Neural cell (in vitro differentiated cells): ENCODE data around the gene TPPP3.
"Not testable (repeated sequence)": the region's sequence is repeated elsewhere in the genome, so short reads cannot be mapped to it uniquely, and the experiment has no call there.

ENCODE experiments used
- EZH2 ChIP-seq: fragments of 200-600, 300-800 bp; shearing (Covaris generic), sonication (generic); IDR thresholded peaks from 2 replicates; pipeline ENCODE4 v1.6.1; 2014; ENCODE audit warnings: antibody characterized with exemption, low read length, borderline replicate concordance, mild to moderate bottlenecking; ENCODE audit not compliant: insufficient read depth, poor library complexity, severe bottlenecking
- RAD21 ChIP-seq: fragments of 450-650 bp; conservative IDR thresholded peaks from 2 replicates; pipeline ENCODE4 v1.6.1; 2014; ENCODE audit warnings: antibody characterized with exemption, mild to moderate bottlenecking, moderate library complexity
- SMC3 ChIP-seq: fragments of 450-650 bp; conservative IDR thresholded peaks from 2 replicates; pipeline ENCODE4 v1.6.1; 2014; ENCODE audit warnings: antibody characterized with exemption, mild to moderate bottlenecking, moderate library complexity; ENCODE audit not compliant: poor library complexity
- TF ChIP-seq, protein P1 (sequence below): fragments of 450-650 bp; IDR thresholded peaks from 2 replicates; pipeline ENCODE4 v1.5.1; 2014; ENCODE audit warnings: antibody characterized with exemption, mild to moderate bottlenecking, moderate library complexity; ENCODE audit not compliant: poor library complexity, severe bottlenecking

DNA sequence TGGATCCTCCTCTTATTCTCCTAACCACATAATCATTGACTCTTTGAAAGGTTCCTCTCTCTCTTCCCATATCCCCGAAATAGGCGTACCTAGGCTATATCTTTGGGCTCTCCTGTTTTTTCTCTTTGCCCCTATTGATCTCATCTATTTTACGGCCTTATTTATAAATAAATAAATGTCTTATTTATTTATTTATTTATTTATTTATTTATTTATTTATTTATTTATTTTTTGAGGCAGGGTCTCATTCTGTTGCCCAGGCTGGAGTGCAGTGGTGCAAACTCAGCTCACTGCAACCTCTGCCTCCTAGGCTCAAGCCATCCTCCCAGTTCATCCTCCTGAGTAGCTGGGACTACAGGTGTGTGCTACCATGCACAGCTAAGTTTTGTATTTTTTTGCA, 40.8 kb downstream of the TPPP3 start:
- not testable (repeated sequence) for TF ChIP-seq SMC3, EZH2, RAD21
- TF ChIP-seq, protein P1, sequence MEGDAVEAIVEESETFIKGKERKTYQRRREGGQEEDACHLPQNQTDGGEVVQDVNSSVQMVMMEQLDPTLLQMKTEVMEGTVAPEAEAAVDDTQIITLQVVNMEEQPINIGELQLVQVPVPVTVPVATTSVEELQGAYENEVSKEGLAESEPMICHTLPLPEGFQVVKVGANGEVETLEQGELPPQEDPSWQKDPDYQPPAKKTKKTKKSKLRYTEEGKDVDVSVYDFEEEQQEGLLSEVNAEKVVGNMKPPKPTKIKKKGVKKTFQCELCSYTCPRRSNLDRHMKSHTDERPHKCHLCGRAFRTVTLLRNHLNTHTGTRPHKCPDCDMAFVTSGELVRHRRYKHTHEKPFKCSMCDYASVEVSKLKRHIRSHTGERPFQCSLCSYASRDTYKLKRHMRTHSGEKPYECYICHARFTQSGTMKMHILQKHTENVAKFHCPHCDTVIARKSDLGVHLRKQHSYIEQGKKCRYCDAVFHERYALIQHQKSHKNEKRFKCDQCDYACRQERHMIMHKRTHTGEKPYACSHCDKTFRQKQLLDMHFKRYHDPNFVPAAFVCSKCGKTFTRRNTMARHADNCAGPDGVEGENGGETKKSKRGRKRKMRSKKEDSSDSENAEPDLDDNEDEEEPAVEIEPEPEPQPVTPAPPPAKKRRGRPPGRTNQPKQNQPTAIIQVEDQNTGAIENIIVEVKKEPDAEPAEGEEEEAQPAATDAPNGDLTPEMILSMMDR, result not testable (repeated sequence)
